ENCODE results near the gene GTPBP6. TPM values are rescaled to one million over a fixed set of nuclear protein-coding genes. Genes with fewer than 3 reads are reported as not detected.
"Not testable (repeated sequence)": the region's sequence is repeated elsewhere in the genome, so short reads cannot be mapped to it uniquely, and the experiment has no call there.

The GTPBP6 gene
- polyA plus RNA-seq, 1 of the 3 experiments (the other 2 are of a cell fraction): 47.3 TPM

DNA sequence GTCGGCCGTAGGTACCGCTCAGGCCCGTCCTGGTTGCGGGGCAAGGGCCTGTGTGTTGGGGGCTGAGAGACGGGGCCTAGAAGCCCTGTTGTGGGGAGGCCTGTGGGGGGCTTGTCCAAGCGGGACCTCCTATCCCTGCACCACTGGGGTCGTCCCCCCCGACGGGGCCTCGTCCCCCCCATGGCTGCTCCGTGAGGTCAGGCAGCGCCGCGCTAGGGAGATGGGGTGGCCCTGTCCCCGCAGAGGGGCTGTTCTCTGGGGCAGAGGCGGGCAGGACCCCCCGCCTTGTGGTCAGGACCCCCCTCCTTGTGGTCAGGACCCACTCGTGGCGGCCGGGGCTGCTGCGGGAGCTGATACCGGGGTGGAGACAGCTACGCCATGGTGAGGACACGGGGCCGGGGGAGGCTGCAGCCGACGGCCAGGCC lies 12.1 kb upstream of the GTPBP6 start:
- H3K36me3 ChIP-seq (replicated peaks in 1 of 2; ENCODE audit: control insufficient read depth in 1 of 2, insufficient read depth in 2 of 2, low read length in 1 of 2): no peaks in the 10 kb centered on the region
- ChIA-PET POLR2A (no interaction called here), CTCF (no interaction called here)
- peak; percentile 56 for DNase-seq
- no peaks in the 10 kb centered on the region for H3K9me3 ChIP-seq
- H3K27ac ChIP-seq (ENCODE audit: low read depth in 2 of 2, low read length in 1 of 2): no peak overlapping the region
- peaks cover 0 to 2% of the 10 kb centered on the region in 2 experiments; a peak in 1 of 4 replicates for H3K4me1 ChIP-seq (ENCODE audit: control insufficient read depth in 1 of 2, insufficient read depth in 2 of 2, low read depth in 1 of 2, low read length in 1 of 2)
- TF ChIP-seq, protein P1, sequence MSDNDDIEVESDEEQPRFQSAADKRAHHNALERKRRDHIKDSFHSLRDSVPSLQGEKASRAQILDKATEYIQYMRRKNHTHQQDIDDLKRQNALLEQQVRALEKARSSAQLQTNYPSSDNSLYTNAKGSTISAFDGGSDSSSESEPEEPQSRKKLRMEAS (IDR thresholded peaks at IDR 0.05; ENCODE audit: low read depth): no peak
- TF ChIP-seq RXRA (IDR thresholded peaks at IDR 0.05; ENCODE audit: borderline replicate concordance, low read depth) (no peak), EP300 (IDR thresholded peaks at IDR 0.05; ENCODE audit: borderline replicate concordance in 1 of 2, low read depth in 1 of 2, low read length in 1 of 2) (no peak), FOXJ3 (CRISPR knock-in tag; IDR thresholded peaks at IDR 0.05) (no peak), YY1 (IDR thresholded peaks at IDR 0.05; ENCODE audit: low read depth) (no peak), CHD2 (IDR thresholded peaks at IDR 0.05; ENCODE audit: low read length, partially characterized antibody) (no peak), FOXM1 (IDR thresholded peaks at IDR 0.05; ENCODE audit: low read depth) (no peak), TCF12 (IDR thresholded peaks at IDR 0.05) (no peak), TEAD4 (IDR thresholded peaks at IDR 0.05; ENCODE audit: borderline replicate concordance, insufficient read depth) (no peak), TAF1 (IDR thresholded peaks at IDR 0.05; ENCODE audit: borderline replicate concordance, low read depth, low read length) (no peak), MEF2A (IDR thresholded peaks at IDR 0.05; ENCODE audit: borderline replicate concordance, low read depth) (no peak), GABPA (IDR thresholded peaks at IDR 0.05; ENCODE audit: low read depth) (no peak)
- TF ChIP-seq, protein P2, sequence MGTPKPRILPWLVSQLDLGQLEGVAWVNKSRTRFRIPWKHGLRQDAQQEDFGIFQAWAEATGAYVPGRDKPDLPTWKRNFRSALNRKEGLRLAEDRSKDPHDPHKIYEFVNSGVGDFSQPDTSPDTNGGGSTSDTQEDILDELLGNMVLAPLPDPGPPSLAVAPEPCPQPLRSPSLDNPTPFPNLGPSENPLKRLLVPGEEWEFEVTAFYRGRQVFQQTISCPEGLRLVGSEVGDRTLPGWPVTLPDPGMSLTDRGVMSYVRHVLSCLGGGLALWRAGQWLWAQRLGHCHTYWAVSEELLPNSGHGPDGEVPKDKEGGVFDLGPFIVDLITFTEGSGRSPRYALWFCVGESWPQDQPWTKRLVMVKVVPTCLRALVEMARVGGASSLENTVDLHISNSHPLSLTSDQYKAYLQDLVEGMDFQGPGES (IDR thresholded peaks at IDR 0.05; ENCODE audit: low read depth, low read length): no peak
- TF ChIP-seq, protein P3, sequence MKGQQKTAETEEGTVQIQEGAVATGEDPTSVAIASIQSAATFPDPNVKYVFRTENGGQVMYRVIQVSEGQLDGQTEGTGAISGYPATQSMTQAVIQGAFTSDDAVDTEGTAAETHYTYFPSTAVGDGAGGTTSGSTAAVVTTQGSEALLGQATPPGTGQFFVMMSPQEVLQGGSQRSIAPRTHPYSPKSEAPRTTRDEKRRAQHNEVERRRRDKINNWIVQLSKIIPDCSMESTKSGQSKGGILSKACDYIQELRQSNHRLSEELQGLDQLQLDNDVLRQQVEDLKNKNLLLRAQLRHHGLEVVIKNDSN (IDR thresholded peaks at IDR 0.05; ENCODE audit: borderline replicate concordance, low read depth): no peak
- TF ChIP-seq, protein P4, sequence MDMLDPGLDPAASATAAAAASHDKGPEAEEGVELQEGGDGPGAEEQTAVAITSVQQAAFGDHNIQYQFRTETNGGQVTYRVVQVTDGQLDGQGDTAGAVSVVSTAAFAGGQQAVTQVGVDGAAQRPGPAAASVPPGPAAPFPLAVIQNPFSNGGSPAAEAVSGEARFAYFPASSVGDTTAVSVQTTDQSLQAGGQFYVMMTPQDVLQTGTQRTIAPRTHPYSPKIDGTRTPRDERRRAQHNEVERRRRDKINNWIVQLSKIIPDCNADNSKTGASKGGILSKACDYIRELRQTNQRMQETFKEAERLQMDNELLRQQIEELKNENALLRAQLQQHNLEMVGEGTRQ (IDR thresholded peaks at IDR 0.05; ENCODE audit: borderline replicate concordance, low read depth, low read length): no peak
- no peaks in the 10 kb centered on the region for H3K27me3 ChIP-seq (ENCODE audit: insufficient read depth)
- H3K79me2 ChIP-seq (ENCODE audit: insufficient read depth): no peaks in the 10 kb centered on the region
- H3F3A ChIP-seq (replicated peaks; ENCODE audit: insufficient read depth): no peaks in the 10 kb centered on the region
- H3K9me2 ChIP-seq: no peaks in the 10 kb centered on the region
- no peak overlapping the region for H2AFZ ChIP-seq (ENCODE audit: low read depth)
- no CpG with 5 or more reads among the region's 28 CpGs for WGBS (ENCODE audit: low lambda C conversion rate)
- no peaks in the 10 kb centered on the region for H4K20me1 ChIP-seq (ENCODE audit: insufficient read depth)
- H3K4me3 ChIP-seq (ENCODE audit: low read depth in 2 of 2, low read length in 1 of 2): no peak overlapping the region
- no peak overlapping the region for H3K4me2 ChIP-seq
- H3K9ac ChIP-seq: no peak overlapping the region

DNA sequence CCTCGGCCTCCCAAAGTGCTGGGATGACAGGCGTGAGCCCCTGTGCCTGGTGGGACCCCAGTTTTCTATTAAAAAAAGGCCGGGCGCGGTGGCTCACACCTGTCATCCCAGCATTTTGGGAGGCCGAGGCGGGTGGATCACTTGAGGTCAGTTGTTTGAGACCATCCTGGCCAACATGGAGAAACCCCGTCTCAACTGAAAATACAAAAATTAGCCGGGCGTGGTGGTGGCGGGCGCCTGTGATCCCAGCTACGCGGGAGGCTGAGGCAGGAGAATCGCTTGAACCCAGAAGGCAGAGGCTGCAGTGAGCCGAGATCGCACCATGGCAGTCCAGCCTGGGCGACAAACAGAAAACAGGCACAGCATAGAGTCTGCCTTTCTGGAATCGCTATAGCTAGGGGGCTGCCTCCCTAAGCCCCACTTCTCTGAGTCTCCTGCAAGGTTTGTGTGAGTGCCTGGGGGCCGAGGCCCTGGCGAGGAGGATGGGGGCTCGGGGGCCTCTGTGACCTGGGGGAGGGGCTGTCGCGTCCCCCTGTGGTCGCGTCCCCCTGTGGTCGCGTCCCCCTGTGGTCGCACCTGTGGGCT lies 11.6 kb upstream of the GTPBP6 start:
- H2AFZ ChIP-seq (ENCODE audit: low read depth); DNase-seq; H3K4me3 ChIP-seq (ENCODE audit: low read depth in 2 of 2, low read length in 1 of 2); H3F3A ChIP-seq (replicated peaks; ENCODE audit: insufficient read depth); H3K4me2 ChIP-seq; H4K20me1 ChIP-seq (ENCODE audit: insufficient read depth); H3K36me3 ChIP-seq (replicated peaks in 1 of 2; ENCODE audit: control insufficient read depth in 1 of 2, insufficient read depth in 2 of 2, low read length in 1 of 2); H3K79me2 ChIP-seq (ENCODE audit: insufficient read depth); H3K9ac ChIP-seq; H3K9me2 ChIP-seq; H3K9me3 ChIP-seq; POLR2A ChIA-PET; H3K27me3 ChIP-seq (ENCODE audit: insufficient read depth); H3K27ac ChIP-seq (ENCODE audit: low read depth in 2 of 2, low read length in 1 of 2); H3K4me1 ChIP-seq (ENCODE audit: control insufficient read depth in 1 of 2, insufficient read depth in 2 of 2, low read depth in 1 of 2, low read length in 1 of 2); CTCF ChIA-PET: not testable (repeated sequence)
- 71% methylated on average over 23 of the region's 29 CpGs for WGBS (ENCODE audit: low lambda C conversion rate)
